SW 1271 (cell line): ENCODE data around the gene PMEL.
A peak's percentile ranks its signal among the peaks of the same experiment; 100 is the strongest.
"Not testable (repeated sequence)": the region's sequence is repeated elsewhere in the genome, so short reads cannot be mapped to it uniquely, and the experiment has no call there.

Source experiments
- DNase-seq, 2 experiments: peaks; one replicate each; lab custom pipeline; 2025; lab: John Stamatoyannopoulos, UW

The PMEL gene

DNA sequence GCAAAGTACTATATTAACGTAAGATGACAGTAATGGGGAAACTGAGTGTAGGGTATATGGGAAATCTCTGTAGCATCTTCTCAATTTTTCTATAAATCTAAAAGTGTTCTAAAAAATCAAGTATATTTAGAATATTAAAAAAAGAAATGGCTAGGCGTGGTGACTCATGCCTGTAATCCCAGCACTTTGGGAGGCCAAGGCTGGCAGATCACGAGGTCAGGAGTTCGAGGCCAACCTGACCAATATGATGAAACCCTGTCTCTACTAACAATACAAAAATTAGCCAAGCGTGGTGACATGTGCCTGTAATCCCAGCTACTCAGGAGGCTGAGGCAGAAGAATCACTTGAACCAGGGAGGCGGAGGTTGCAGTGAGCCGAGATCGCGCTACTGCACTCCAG is 42.2 kb downstream of the PMEL start:
- DNase-seq = not testable (repeated sequence)

DNA sequence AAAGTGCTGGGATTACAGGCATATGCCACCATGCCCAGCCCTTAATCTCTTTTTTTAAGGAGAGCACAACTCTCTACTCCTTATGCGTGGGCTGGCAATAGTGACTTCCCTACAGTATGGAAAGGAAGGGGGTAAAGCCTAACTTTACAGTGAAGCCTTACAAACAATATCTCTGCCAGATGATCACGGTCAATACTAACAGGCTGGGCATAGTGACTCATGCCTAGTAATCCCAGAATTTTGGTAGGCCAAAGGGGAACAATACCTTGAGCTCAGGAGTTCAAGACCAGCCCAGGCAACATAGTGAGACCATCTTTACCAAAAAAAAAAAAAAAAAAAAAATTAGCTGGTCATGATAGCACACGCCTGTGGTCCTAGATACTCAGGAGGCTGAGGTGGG is 43.7 kb downstream of the PMEL start:
- no peak for DNase-seq

- DNase-seq = peak; percentile 23 to 25
Observed at GRCh38 chr12:55919032-55919431, 46.8 kb downstream of the PMEL start.

DNA sequence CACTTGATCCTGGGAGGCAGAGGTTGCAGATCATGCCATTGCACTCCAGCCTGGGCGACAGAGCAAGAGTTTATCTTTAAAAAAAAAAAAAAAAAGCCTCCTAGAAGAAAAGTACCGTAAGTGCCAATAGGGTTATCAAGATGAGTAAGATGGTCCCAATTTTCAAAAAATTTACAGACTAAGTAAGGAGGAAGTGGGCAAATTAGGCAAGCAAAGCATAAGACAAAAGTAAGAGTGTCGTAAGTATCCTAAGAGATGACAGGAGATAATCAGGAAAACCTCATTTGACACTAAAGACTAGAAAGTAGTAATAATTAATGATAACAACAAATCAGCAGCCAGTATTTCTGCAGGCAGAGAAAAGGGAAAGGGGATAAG is 50.4 kb downstream of the PMEL start:
- DNase-seq = no peak

- DNase-seq = no peak
Observed at GRCh38 chr12:55912908-55913307, 52.9 kb downstream of the PMEL start.

DNA sequence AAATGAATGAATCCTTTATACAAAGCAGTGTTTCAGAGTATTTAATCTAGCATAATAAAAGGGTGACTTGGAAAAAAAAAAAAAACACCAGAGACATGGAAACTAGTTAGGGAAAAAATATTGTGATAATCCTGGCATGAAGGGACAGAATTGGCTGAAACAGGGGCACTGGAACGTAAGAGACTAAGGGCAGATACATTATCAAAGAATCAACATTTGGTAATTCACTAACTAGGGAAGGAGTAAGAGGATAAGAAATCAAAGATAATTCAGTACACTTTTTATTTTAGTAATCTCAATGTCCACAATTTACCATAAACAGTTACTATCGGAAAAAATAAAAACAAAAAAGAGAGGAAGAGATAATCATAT is 56.3 kb downstream of the PMEL start:
- DNase-seq = no peak

DNA sequence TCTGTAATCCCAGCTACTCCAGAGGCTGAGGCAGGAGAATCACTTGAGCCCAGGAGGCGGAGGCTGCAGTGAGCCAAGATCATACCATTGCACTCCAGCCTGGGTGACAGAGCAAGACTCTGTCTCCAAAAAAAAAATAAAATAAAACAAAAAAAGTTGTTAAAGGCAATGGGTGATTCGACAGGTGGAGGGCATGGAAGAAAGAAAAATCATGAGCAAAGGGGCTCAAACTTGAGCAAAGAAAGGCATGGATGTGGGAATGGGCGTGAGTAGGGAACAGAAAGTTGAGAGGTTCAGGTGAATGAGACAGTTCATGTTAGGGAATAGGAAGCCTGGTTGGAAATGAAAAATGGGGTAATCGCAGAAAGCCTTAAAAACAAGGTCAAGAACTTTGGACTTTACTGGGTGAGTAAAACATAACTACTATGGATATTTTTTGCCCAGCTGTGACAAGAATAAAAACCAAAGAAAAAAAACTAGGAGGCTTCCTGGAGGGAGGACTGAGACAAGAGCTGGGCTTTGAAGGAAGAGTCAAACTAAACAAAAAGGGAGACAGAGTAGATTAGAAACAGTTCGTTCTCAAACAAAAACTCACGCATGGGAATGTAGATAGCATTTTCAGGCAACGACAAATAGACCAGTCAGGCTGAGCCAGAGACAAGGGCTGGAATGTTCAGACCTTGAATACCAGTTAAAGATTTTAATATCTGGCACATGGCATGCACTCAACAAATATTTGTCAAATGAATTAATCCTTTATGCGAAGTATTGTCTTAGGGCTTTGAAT is 56.9 kb downstream of the PMEL start:
- DNase-seq = no peak

GRCh38 chr12:55906056-55906455 is 59.8 kb downstream of the PMEL start:
- DNase-seq = no peak
